ENCODE measurements around the gene KCNN4.

- TF ChIP-seq CTCF (conservative IDR thresholded peaks at IDR 0.05) (no peak), EZH2 (IDR thresholded peaks at IDR 0.05; ENCODE audit: low read depth) (no peak)
Measured at GRCh38 chr19:43820098-43820883, 39.5 kb upstream of the KCNN4 start.
